AG09319 (cell line): ENCODE measurements around the gene METTL27.

Experiments used
- DNase-seq: peaks from one replicate; pipeline ENCODE4 v3.0.0-alpha.2; 2010; ENCODE audit warnings: low read depth; ENCODE audit errors: extremely low read depth
- CTCF ChIP-seq: IDR thresholded peaks from 2 replicates; pipeline ENCODE4 v1.5.1; 2011; ENCODE audit warnings: low read depth, mild to moderate bottlenecking, inconsistent platforms, low read length, moderate library complexity

Gene METTL27

GRCh38 chr7:73842067-73842976 is at the start of gene METTL27:
METTL27 (minus strand) TSS chr7:73842516; CDS start chr7:73842140, 376 bp downstream.
- no peak for TF ChIP-seq CTCF
- DNase-seq: peak; percentile 79

GRCh38 chr7:73891178-73891885 is 49.0 kb upstream of the METTL27 start:
- DNase-seq: no peak

GRCh38 chr7:73890555-73891147 is 48.3 kb upstream of the METTL27 start:
- no peak for DNase-seq
- no peak for TF ChIP-seq CTCF

More at GRCh38 chr7:73891178-73891885, 49.0 kb upstream of the METTL27 start:
- peak; percentile 11 for TF ChIP-seq CTCF

- TF ChIP-seq CTCF: no peak
- no peak for DNase-seq
Observed at GRCh38 chr7:73888959-73889358, 46.6 kb upstream of the METTL27 start.

- TF ChIP-seq CTCF: no peak
Observed at GRCh38 chr7:73887762-73888161, 45.4 kb upstream of the METTL27 start.

GRCh38 chr7:73885975-73886798 is 43.9 kb upstream of the METTL27 start:
- TF ChIP-seq CTCF: no peak
- no peak for DNase-seq

More at GRCh38 chr7:73887762-73888161, 45.4 kb upstream of the METTL27 start:
- DNase-seq: no peak
